ENCODE measurements around the gene ERC2. TPM values are rescaled to one million over a fixed set of nuclear protein-coding genes. Genes with fewer than 3 reads are reported as not detected.

The ERC2 gene
- total and polyA plus RNA-seq, 2 of the 8 experiments (the other 6 are each of a cell fraction or from before 2014, with no cell fraction given) = 16.4 to 22.8 TPM

DNA sequence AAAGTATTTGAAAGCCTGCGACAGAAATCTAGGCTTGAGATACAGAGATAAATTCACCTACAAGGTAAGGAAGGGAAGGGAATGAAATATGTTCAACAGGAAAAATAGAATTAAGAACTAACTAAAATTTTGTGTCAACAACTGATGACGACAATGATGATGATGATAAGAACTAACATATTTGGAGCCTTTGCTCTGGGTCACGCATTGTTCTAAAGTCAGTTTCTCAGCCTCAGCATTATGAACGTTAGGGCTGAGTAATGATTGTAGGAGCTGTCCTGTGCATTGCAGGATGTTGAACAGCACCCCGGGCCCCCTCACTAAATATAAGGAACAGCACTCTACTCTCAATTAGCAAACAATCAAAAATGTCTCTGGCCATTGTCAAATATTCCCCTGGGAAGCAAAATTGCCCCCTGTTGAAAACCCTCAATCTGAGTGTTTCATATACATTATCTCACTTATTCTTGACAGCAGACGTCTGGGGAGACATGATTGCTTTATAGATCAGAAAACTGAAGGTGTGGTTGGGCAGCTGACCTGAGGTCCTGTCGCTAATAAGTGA is 88.5 kb downstream of the ERC2 start (continued):
- TF ChIP-seq, protein P1, sequence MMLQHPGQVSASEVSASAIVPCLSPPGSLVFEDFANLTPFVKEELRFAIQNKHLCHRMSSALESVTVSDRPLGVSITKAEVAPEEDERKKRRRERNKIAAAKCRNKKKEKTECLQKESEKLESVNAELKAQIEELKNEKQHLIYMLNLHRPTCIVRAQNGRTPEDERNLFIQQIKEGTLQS (IDR thresholded peaks at IDR 0.05; ENCODE audit: insufficient read depth, low read depth, low read length) = no peak
- TF ChIP-seq TEAD4 (IDR thresholded peaks at IDR 0.05; ENCODE audit: low read depth, low read length) = no peak
- no peak for TF ChIP-seq USF2 (IDR thresholded peaks at IDR 0.05; ENCODE audit: low read length)
- no peak for TF ChIP-seq PHF8 (conservative IDR thresholded peaks at IDR 0.05; ENCODE audit: low read depth, low read length)

Measured in H1 (cell line).